WTC11 (cell line): ENCODE data around the gene PPARA. TPM values are rescaled to one million over a fixed set of nuclear protein-coding genes. Genes with fewer than 3 reads are reported as not detected.

Experiments
- ATAC-seq: fragments of 200-7000 bp; cut with Tn5 transposase; 2 replicates; pipeline ENCODE4 v1.10.0; 2021; ENCODE audit warnings: mild to moderate bottlenecking, moderate library complexity
- CTCF ChIA-PET: fragments of 300-600 bp; sonication (Branson Sonifier 250); formaldehyde crosslinking; loops from one replicate; lab custom pipeline; 2021; ENCODE audit warnings: antibody characterized with exemption; lab: Charles Lee
- POLR2A ChIA-PET: fragments of 350-600 bp; sonication (Branson Sonifier 250); formaldehyde crosslinking; loops from one replicate; lab custom pipeline; 2021; ENCODE audit warnings: antibody characterized with exemption; lab: Charles Lee
- DNase-seq: peaks from one replicate; pipeline ENCODE4 v3.0.0; 2021; ENCODE audit warnings: low spot score
- H3K27ac Mint-ChIP-seq: 2 replicates; pipeline ENCODE4 v1.8.0; 2021; ENCODE audit warnings: mixed read lengths
- H3K27me3 Mint-ChIP-seq: 2 replicates; pipeline ENCODE4 v1.8.0; 2021; ENCODE audit warnings: low read depth, mild to moderate bottlenecking, moderate library complexity, mixed read lengths
- H3K36me3 Mint-ChIP-seq: 2 replicates; pipeline ENCODE4 v1.8.0; 2021; ENCODE audit warnings: mixed read lengths
- H3K4me1 Mint-ChIP-seq: 2 replicates; pipeline ENCODE4 v1.8.0; 2022; ENCODE audit warnings: mixed read lengths
- H3K4me3 Mint-ChIP-seq: 2 replicates; pipeline ENCODE4 v1.8.0; 2021; ENCODE audit warnings: mild to moderate bottlenecking, moderate library complexity, mixed read lengths
- H3K9me3 Mint-ChIP-seq: 2 replicates; pipeline ENCODE4 v1.8.0; 2021; ENCODE audit warnings: mixed read lengths
- AR ChIP-seq: fragments of 250-450 bp; sonication (Bioruptor Pico); IDR thresholded peaks from 2 replicates; pipeline ENCODE4 v1.9.0; 2021; ENCODE audit warnings: mild to moderate bottlenecking
- EMX1 ChIP-seq: fragments of 250-450 bp; sonication (Bioruptor Pico); IDR thresholded peaks from 2 replicates; pipeline ENCODE4 v1.8.0; 2021; ENCODE audit warnings: mild to moderate bottlenecking
- ERG ChIP-seq: fragments of 250-450 bp; sonication (Bioruptor Pico); IDR thresholded peaks from 2 replicates; pipeline ENCODE4 v1.8.0; 2021; ENCODE audit warnings: mild to moderate bottlenecking
- ETV6 ChIP-seq: sonication (generic); formaldehyde crosslinking; IDR thresholded peaks from 2 replicates; pipeline ENCODE4 v1.8.1; 2022; ENCODE audit warnings: mild to moderate bottlenecking, missing genetic modification reagents
- IRF2 ChIP-seq: sonication (generic); formaldehyde crosslinking; IDR thresholded peaks from 2 replicates; pipeline ENCODE4 v1.8.0; 2022; ENCODE audit warnings: low read depth, missing genetic modification reagents, borderline replicate concordance
- MAX ChIP-seq: sonication (generic); formaldehyde crosslinking; IDR thresholded peaks from 2 replicates; pipeline ENCODE4 v1.8.0; 2022; ENCODE audit warnings: mild to moderate bottlenecking, missing genetic modification reagents
- MXD4 ChIP-seq: fragments of 250-450 bp; sonication (Bioruptor Pico); IDR thresholded peaks from 2 replicates; pipeline ENCODE4 v1.8.0; 2021; ENCODE audit warnings: mild to moderate bottlenecking, moderate library complexity, borderline replicate concordance
- TP53 ChIP-seq: sonication (generic); formaldehyde crosslinking; IDR thresholded peaks from 2 replicates; pipeline ENCODE4 v1.8.1; 2023; ENCODE audit warnings: mild to moderate bottlenecking, missing genetic modification reagents
- ZNF121 ChIP-seq: sonication (generic); formaldehyde crosslinking; IDR thresholded peaks from 2 replicates; pipeline ENCODE4 v1.8.0; 2023; ENCODE audit warnings: missing genetic modification reagents
- ZNF232 ChIP-seq: sonication (generic); formaldehyde crosslinking; IDR thresholded peaks from 2 replicates; pipeline ENCODE4 v1.8.0; 2022; ENCODE audit warnings: mild to moderate bottlenecking, missing genetic modification reagents
- ZNF425 ChIP-seq: fragments of 250-450 bp; sonication (Bioruptor Pico); conservative IDR thresholded peaks from 2 replicates; pipeline ENCODE4 v1.9.0; 2021; ENCODE audit warnings: mild to moderate bottlenecking
- total RNA-seq: library from RNA; stranded (reverse); gene quantifications from 3 replicates; pipeline ENCODE4 v1.2.3, GENCODE V29; 2021
- TF ChIP-seq, protein P1 (sequence below): sonication (generic); formaldehyde crosslinking; IDR thresholded peaks from 2 replicates; pipeline ENCODE4 v1.8.1; 2023; ENCODE audit warnings: mild to moderate bottlenecking, moderate library complexity, missing genetic modification reagents
- TF ChIP-seq, protein P2 (sequence below): sonication (generic); formaldehyde crosslinking; IDR thresholded peaks from 2 replicates; pipeline ENCODE4 v1.8.1; 2023; ENCODE audit warnings: mild to moderate bottlenecking, missing genetic modification reagents

Gene PPARA
- total RNA-seq, 1 experiment from 2014 or later = 9.3 TPM

DNA sequence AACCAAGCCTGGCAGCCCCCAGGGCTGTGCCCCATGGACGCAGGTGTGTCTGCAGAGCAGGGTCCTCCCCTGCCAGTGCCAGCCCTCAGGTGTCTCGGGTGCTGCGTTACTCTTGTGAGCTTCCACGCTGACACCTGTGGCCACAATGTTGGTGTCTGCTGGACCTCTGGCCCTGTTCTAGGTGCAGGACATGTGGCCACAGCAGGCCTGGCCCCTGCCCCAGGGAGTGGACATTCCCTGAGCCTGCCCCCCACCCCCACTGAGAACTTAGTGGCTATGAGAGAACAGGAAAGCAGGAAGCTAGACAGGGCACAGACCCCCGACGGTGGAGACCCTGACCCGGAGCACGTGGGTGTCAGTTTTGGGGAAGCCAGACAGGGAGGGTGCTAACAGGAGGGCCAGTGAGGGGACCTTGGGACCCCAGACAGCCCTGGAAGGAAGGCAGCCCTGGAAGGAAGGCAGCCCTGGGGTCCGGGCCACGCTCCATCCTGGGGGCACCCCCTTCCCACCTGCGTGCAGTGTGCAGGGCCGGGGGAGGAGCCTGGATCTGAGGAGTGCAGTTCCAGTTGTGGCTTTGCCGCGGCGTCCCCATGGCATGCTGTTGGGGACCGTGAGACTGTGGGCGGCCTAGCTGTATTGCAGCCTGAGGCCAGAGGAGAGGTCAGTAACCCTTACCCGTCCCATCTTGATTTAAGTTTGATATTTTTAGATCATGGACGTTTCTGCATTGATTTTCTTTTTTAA is 43.9 kb upstream of the PPARA start:
- ATAC-seq = no peak
- POLR2A ChIA-PET = interaction anchor here (0.6 kb wide), 1 partner anchor 69 kb away, joined by 3 read pairs; no protein-coding TSS in a partner anchor
- no peaks in the 10 kb centered on the region for H3K36me3 Mint-ChIP-seq
- no peak overlapping the region for H3K27ac Mint-ChIP-seq
- H3K4me1 Mint-ChIP-seq = no peaks in the 10 kb centered on the region
- TF ChIP-seq IRF2 (no peak), ZNF425 (CRISPR knock-in tag) (no peak), ERG (CRISPR knock-in tag) (no peak), ZNF232 (CRISPR knock-in tag) (no peak), TP53 (CRISPR knock-in tag) (no peak), EMX1 (no peak), AR (CRISPR knock-in tag) (no peak)
- TF ChIP-seq, protein P1, sequence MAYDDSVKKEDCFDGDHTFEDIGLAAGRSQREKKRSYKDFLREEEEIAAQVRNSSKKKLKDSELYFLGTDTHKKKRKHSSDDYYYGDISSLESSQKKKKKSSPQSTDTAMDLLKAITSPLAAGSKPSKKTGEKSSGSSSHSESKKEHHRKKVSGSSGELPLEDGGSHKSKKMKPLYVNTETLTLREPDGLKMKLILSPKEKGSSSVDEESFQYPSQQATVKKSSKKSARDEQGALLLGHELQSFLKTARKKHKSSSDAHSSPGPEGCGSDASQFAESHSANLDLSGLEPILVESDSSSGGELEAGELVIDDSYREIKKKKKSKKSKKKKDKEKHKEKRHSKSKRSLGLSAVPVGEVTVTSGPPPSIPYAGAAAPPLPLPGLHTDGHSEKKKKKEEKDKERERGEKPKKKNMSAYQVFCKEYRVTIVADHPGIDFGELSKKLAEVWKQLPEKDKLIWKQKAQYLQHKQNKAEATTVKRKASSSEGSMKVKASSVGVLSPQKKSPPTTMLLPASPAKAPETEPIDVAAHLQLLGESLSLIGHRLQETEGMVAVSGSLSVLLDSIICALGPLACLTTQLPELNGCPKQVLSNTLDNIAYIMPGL (CRISPR knock-in tag) = no peak
- TF ChIP-seq, all 79 proteins: peak for 0
- no peak for DNase-seq
- Mint-ChIP-seq H3K4me3 (no peak overlapping the region), H3K9me3 (no peaks in the 10 kb centered on the region), H3K27me3 (no peaks in the 10 kb centered on the region)
- CTCF ChIA-PET = interaction anchor here (0.6 to 1.6 kb wide), 4 partner anchors 8 to 125 kb away, joined by 4 to 13 read pairs (median 4); no protein-coding TSS in a partner anchor

- no peaks in the 10 kb centered on the region for H3K27me3 Mint-ChIP-seq
- POLR2A ChIA-PET = no interaction called here
Observed at GRCh38 chr22:46107089-46107664, 43.1 kb upstream of the PPARA start.

More at GRCh38 chr22:46107089-46107664, 43.1 kb upstream of the PPARA start:
- ATAC-seq = no peak
- TF ChIP-seq MXD4 (CRISPR knock-in tag) (no peak), ETV6 (CRISPR knock-in tag) (no peak), MAX (CRISPR knock-in tag) (no peak), ZNF121 (CRISPR knock-in tag) (no peak)
- TF ChIP-seq, protein P2, sequence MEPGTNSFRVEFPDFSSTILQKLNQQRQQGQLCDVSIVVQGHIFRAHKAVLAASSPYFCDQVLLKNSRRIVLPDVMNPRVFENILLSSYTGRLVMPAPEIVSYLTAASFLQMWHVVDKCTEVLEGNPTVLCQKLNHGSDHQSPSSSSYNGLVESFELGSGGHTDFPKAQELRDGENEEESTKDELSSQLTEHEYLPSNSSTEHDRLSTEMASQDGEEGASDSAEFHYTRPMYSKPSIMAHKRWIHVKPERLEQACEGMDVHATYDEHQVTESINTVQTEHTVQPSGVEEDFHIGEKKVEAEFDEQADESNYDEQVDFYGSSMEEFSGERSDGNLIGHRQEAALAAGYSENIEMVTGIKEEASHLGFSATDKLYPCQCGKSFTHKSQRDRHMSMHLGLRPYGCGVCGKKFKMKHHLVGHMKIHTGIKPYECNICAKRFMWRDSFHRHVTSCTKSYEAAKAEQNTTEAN (CRISPR knock-in tag) = no peak
- TF ChIP-seq, all 79 proteins: peak for 0
- Mint-ChIP-seq H3K4me1 (peaks cover 3% of the 10 kb centered on the region; the same call in 1 of the 2 replicates), H3K36me3 (no peaks in the 10 kb centered on the region), H3K9me3 (no peaks in the 10 kb centered on the region), H3K27ac (no peak overlapping the region), H3K4me3 (no peak overlapping the region)
- CTCF ChIA-PET = interaction anchor here (1.2 to 1.6 kb wide), 3 partner anchors 9 to 101 kb away, joined by 4 to 13 read pairs (median 4); no protein-coding TSS in a partner anchor
- DNase-seq = no peak
